Measurements from ENCODE around the gene HS6ST3.

The HS6ST3 gene

GRCh38 chr13:96342852-96343465 is 253.1 kb downstream of the HS6ST3 start:
- no peak for DNase-seq

GRCh38 chr13:96346921-96347320 is 257.0 kb downstream of the HS6ST3 start:
- DNase-seq: no peak

GRCh38 chr13:96373597-96373996 is 283.7 kb downstream of the HS6ST3 start:
- no peak for DNase-seq

GRCh38 chr13:96377835-96378234 is 287.9 kb downstream of the HS6ST3 start:
- no peak for DNase-seq

GRCh38 chr13:96379967-96380366 is 290.1 kb downstream of the HS6ST3 start:
- no peak for DNase-seq

GRCh38 chr13:96381681-96382080 is 291.8 kb downstream of the HS6ST3 start:
- DNase-seq: no peak

GRCh38 chr13:96388598-96388997 is 298.7 kb downstream of the HS6ST3 start:
- no peak for DNase-seq

- no peak for DNase-seq
These were observed 301.7 kb downstream of the HS6ST3 start for GRCh38 chr13:96391606-96392005.

GRCh38 chr13:96397807-96398206 is 307.9 kb downstream of the HS6ST3 start:
- no peak for DNase-seq

GRCh38 chr13:96398486-96398885 is 308.6 kb downstream of the HS6ST3 start:
- DNase-seq: no peak

- DNase-seq: no peak
These were observed 313.3 kb downstream of the HS6ST3 start for GRCh38 chr13:96403241-96403640.

- no peak for DNase-seq
These were observed 313.7 kb downstream of the HS6ST3 start for GRCh38 chr13:96403651-96404050.

- no peak for DNase-seq
These were observed 326.0 kb downstream of the HS6ST3 start for GRCh38 chr13:96415831-96416385.

GRCh38 chr13:96417939-96418685 is 328.2 kb downstream of the HS6ST3 start:
- DNase-seq: no peak

- DNase-seq: no peak
These were observed 331.4 kb downstream of the HS6ST3 start for GRCh38 chr13:96421314-96421713.

GRCh38 chr13:96422002-96422401 is 332.1 kb downstream of the HS6ST3 start:
- no peak for DNase-seq

GRCh38 chr13:96426167-96426566 is 336.3 kb downstream of the HS6ST3 start:
- DNase-seq: no peak

- no peak for DNase-seq
These were observed 339.0 kb downstream of the HS6ST3 start for GRCh38 chr13:96428911-96429310.

- no peak for DNase-seq
These were observed 341.2 kb downstream of the HS6ST3 start for GRCh38 chr13:96431044-96431581.

- no peak for DNase-seq
These were observed 354.8 kb downstream of the HS6ST3 start for GRCh38 chr13:96444676-96445075.

GRCh38 chr13:96449920-96450319 is 360.0 kb downstream of the HS6ST3 start:
- DNase-seq: no peak

GRCh38 chr13:96450326-96451020 is 360.6 kb downstream of the HS6ST3 start:
- no peak for DNase-seq

GRCh38 chr13:96454466-96454865 is 364.6 kb downstream of the HS6ST3 start:
- no peak for DNase-seq

GRCh38 chr13:96460609-96461008 is 370.7 kb downstream of the HS6ST3 start:
- DNase-seq: no peak
